Raji (cell line): Measurements from ENCODE around the gene CEBPB.

Experiments used
- POLR2A ChIP-seq: IDR thresholded peaks from 2 replicates; pipeline ENCODE4 v1.6.1; 2011; ENCODE audit warnings: low read depth, low read length, control low read depth; ENCODE audit not compliant: insufficient read depth

The CEBPB gene

GRCh38 chr20:50216543-50217206, 26.0 kb downstream of the CEBPB start:
- no peak for TF ChIP-seq POLR2A

GRCh38 chr20:50217207-50217949, 26.7 kb downstream of the CEBPB start:
- TF ChIP-seq POLR2A: no peak

DNA sequence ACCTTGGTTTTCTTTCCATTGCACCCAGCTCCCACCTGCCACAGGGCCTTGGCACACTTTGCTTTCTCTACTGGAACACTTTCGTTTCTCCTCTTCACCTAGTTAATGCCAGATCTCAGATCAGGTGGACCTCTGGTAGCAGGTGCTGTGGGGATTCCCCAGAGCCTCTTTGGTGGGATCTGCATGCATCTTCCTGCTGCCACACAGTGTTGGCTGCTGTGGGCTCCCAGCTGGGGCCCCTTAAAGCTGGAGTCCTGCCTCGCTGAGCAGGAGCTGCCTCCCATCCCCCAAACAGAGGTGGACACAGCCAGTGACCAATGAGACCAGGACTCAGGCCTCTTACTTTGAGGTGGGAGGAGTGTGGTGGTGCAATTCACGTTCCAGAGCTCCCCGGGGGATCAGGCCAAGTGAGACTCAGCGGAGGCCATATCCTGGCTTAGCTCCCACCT, 28.4 kb downstream of the CEBPB start:
- TF ChIP-seq POLR2A: no peak

DNA sequence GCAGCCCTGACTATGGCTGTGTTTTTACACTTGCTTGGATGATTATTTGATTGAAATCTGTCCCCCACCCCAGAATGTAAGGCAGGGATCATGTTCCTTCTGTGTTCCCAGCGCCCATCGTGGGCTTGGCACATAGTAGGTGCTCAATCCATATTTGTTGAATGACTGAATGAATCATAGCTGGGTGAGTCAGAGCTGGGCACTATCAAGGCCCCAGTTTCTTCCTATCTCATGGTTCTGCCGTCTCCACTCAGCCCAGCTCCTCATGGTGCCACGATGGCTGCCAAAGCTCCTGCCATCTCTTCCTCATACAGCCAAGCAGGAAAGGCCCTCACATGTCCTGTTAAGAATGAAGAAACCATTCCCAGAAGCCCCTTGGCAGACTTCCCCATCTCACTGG, 29.0 kb downstream of the CEBPB start:
- TF ChIP-seq POLR2A: no peak

- TF ChIP-seq POLR2A: no peak
Measured at GRCh38 chr20:50220093-50220893, 29.7 kb downstream of the CEBPB start.

DNA sequence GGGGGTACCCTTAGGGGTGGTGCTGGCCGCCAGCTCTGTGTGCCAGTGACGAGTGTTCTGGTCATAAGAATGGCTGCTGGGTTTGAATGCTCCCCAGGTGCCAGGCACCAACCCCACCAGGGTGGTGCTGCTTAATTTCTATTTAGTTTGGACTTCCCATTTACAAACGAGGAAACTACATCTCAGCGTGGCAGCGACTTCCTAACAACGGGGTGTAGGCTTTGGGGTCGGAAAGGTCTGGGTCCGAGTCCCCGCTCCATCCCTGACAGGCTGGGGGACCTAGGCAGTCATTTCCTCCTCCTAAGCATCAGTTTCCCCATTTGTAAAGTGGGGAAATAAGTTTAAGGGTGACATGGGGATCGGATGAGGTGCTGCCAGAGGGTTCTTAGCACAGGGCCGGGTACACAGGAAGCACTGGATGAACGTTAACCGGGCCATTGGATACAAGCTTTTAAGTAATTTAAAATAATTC, 30.3 kb downstream of the CEBPB start:
- no peak for TF ChIP-seq POLR2A

DNA sequence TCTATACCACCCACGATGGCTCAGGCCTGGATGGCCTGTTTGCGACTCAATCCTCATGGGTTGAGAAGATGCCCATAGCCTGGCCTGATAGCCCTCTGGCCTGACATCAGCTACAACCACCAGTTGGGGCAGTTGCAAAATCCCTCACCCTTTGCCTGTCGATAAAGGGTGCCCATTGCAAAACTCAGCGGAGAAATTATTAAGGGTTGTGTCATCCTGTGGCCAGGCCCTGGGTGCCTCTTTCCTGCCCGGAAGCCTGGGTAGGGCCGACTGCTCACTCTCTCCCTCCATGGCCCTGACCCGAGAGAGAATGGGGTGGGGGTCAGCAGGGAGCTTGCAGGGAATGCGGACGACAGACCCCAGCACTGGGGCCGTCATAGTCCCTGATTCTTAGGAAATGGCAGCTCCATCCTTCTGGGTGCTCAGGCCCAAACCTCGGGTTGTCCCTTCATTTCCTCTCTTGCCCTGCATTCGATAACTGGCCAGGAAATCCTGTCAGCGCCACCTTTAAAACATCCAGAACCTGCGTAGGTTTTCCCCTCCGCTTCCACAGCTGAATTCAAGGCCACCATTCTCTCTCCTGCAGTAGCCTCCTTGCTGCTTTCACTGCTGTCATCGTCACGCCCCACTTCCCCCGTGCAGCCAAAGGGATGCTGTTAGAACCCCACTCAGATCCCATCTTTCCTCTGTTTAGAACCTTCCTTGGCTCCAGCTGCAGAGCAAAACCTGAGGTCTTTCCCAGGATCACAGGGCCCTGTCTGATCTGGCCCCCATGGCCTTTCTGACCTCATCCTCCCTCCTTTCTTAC, 31.1 kb downstream of the CEBPB start:
- TF ChIP-seq POLR2A: no peak

- no peak for TF ChIP-seq POLR2A
Measured at GRCh38 chr20:50222309-50223038, 31.8 kb downstream of the CEBPB start.

DNA sequence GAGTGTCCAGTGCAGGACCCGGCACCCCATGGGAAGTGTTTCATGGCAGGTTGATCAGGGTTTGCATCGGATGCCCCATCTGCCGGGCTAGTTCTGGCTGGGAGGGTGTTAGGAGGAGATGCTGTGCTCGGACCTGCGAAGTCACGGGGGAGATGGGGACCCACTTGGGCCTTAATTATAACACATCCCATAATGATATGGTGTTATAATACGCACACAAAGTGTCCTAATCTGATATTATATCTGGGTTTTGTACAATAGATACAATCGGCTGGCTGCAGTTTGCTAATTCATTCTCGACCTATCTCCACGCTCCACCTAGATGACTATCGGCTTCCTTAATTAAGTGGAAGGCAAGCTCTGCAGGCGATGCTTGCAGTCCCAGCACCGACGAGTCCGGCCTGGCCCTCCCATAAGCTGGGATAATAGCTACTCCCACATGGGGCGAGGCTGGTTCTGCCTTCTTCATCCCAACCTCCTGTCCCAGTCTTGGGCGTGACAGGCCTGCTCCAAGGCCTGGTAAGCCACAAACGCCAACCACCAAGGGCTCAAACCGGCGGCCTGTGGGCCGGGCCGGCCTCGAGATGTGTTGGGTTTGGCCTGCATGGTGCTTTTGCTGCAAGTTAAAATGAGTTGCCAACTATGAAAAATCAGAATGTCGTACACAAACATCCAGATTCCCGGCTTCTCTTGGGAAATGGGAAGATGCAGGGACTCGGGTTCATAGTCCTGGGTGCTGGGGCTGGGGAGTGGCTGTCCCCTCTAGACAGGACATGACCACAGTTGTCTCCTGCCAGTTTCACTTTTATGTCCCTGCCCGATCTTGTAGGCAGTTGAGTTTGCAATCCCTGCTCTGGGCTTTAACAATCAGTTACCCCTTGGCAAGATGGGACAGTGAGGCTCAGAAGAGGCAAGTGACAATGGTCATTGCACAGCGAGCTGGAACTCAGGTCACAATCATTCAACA, 32.7 kb downstream of the CEBPB start:
- no peak for TF ChIP-seq POLR2A

GRCh38 chr20:50224052-50224451, 33.4 kb downstream of the CEBPB start:
- TF ChIP-seq POLR2A: no peak

DNA sequence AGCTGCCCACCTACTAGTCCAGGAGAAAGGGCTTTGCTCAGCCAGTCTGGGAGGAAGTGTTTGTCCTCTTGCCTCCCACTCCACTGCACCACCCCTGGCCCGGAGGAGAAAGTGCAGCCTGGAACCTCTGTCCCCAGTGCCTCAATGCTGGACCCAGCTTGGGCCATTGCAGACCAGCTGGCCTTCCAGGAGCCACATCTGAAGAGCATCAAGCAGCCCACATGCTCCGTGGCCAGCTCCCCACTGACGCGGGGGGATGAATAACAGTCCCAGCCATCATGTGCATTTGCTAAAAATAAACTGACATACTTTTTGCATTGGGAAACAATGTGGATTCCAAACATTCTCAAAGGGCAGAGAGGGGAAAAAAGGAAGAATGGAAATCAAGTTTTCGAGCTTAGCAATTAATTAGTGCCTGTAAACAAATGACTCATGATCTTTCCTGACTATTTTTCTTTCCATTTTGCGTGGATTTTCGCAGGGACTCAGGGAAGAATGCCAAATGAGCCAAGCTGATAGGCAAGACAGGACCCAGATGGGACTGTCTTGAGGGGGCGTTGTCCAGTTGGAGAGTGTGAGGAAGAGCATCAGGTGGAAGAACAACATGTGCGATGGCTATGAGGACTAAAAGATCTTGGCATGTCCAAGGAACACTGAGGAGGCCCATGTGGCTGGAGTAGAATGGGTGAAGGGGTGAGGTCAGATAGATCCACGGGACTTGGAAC, 34.1 kb downstream of the CEBPB start:
- no peak for TF ChIP-seq POLR2A

GRCh38 chr20:50226093-50226974, 35.7 kb downstream of the CEBPB start:
- no peak for TF ChIP-seq POLR2A

DNA sequence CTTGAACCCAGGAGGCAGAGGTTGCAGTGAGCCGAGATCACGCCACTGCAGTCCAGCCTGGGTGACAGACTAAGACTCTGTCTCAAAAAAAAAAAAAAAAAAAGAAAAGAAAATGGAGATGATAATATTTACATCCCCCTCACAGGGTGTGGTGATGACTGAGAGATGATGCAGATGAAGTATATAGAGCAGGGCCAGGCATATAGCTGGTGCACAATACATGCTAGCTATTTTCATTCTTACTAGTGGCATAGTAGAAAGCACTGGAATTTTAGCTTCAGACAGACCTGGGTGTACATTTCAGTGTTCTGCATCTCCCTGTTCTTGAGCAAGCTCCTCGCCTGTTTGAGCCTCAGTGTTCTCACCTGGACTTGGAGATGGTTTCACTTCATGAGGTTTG, 36.9 kb downstream of the CEBPB start:
- TF ChIP-seq POLR2A: no peak
